HG03064 (cell line): ENCODE data around the gene CCDC83.
"Not testable (repeated sequence)": the region's sequence is repeated elsewhere in the genome, so short reads cannot be mapped to it uniquely, and the experiment has no call there.

Source experiments
- ATAC-seq: cut with Tn5 transposase; IDR thresholded peaks from one replicate; pipeline ENCODE4 v1.9.1; 2021; ENCODE audit warnings: low read depth; ENCODE audit not compliant: unreplicated experiment

The CCDC83 gene

DNA sequence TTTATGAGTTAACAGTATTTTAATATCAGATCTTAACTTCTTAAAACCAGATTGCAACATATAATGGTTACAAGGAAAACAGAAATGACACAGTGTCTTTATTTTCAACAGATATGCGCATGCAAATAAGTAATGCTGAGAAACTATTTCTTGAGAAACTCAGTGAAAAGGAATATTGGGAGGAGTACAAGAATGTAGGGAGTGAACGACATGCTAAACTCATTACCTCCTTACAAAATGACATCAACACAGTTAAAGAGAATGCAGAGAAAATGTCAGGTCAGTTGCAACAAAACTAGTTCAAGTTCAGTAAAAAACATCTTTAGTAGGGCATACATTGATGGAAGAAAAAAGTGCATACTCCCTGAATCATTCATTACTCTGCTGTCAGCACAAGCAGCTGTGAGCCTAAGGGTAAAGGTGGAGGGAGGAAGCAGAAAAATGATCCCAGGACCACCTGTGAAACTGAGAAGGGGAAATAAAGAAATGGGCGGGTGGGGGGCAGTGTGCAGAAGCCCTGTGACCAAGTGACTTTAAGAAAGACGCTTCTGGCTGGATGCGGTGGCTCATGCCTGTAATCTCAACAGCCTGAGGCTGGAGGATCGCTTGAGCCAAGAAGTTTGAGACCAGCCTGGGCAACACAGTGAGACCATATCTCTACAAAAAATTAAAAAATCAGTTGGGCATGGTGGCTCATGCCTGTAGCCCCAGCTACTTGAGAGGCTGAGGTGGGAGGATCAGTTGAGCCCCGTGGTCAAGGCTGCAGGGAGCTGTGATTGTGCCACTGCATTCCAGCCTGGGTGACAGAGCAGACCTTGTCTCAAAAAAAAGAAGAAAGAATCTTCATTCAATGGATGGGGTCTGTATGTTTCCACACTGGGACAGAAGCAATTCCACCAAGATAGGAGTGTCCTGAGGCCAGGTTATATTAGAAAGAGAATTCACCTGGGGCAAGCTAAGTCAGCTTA, 31.2 kb downstream of the CCDC83 start:
- ATAC-seq, result no peak

GRCh38 chr11:85889108-85889507, 33.9 kb downstream of the CCDC83 start:
- no peak for ATAC-seq

DNA sequence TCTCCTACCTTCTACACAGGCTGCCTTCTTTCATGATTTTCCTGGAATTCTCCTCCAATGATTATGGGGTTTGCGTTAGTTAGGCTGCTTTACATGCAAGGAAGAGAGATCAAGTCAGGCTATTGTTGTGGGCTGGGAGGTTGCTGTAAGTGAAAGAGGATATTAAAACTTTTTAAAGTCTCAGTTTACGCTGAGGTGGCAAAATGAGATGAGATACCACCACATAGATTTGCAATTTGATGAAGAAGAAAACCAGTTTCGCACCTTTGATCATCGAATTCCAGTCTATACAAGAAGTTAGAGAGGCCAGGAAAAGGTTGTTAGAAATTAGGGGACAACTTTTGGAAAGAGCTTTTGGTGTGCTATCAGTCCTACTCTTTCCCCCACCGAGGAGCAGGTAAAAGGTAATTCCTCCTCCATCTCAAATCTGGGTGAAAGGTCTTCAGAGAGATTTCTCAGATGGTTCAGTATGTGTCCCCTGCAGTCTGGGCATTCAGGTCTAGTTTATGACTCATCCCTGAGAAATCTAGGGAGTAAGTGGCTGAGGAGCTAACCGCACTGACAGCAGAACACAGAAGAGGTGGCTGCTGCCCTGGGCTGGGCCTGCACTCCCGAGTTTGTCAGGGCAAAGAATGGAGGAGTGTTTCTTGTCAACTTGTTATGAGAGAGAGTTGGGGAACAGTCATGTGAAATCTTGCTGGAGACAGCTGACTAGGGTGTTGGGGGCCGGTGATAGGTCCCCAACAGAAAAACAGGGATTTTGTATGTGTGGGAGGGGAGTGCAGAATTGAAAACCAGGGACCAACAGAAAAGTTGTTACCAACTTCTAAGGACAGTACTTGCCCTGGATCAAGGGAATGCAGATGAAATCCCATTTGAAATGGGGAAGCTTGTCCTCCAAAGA, 34.7 kb downstream of the CCDC83 start:
- ATAC-seq, result no peak

DNA sequence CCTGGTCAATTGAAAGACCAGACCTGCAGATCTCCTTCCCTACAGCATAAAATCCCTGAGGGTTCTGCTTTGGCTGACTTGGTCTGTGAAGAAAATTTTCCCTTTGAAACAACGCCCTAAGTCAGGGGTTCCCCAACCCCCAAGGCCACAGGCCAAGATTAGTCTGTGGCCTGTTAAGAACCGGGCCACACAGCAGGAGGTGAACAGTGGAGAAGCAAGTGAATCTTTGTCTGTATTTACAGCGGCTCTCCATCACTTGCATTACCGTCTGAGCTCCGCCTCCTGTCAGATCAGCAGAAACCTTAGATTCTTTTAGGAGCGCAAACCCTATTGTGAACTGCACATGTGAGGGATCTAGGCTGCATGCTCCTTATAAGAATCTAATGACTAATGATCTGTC, 38.2 kb downstream of the CCDC83 start:
- no peak for ATAC-seq

DNA sequence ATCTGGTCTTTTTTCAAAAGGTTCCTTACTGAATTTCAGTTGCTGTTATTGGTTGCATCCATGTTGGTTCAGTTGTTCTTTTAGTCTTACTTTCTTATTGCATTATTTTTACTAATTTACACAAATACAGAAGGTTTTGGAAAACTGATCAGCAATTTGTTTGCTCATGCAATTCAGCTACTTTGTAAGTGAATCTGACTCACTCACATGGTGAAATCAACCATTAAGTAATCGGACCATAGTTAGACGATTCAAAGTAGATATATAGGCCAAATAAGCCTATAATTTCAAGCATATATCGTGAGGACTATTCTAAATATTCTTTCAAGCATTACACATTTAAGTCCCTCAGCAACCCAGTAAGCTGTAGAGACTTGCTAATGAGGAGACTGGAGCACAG, 41.7 kb downstream of the CCDC83 start:
- ATAC-seq, result no peak

- no peak for ATAC-seq
Measured at GRCh38 chr11:85898456-85898855, 43.3 kb downstream of the CCDC83 start.

DNA sequence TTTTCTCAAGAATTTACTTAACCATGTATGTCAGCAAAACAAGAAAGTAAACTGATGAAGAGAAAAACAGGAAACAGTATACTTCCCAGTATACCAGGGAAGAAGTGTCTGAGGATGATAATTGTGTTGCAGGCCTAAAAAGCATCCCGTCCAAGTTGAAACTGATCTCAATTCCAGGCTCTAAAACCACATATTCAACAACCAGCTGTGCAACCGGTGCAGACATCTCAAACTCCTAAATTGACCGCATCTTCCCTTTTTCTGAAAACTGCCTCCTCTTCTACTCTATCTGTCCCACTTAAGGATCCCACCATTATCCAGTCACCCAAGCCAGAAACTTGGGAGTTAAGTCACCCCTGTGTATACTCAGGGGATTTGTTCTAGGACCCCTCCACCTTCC, 47.2 kb downstream of the CCDC83 start:
- ATAC-seq, result no peak

- no peak for ATAC-seq
Measured at GRCh38 chr11:85903406-85903805, 48.2 kb downstream of the CCDC83 start.

GRCh38 chr11:85903811-85904210, 48.6 kb downstream of the CCDC83 start:
- no peak for ATAC-seq

GRCh38 chr11:85912414-85912813, 57.2 kb downstream of the CCDC83 start:
- no peak for ATAC-seq

GRCh38 chr11:85913513-85913912, 58.3 kb downstream of the CCDC83 start:
- ATAC-seq, result no peak

- ATAC-seq, result no peak
Measured at GRCh38 chr11:85914425-85914824, 59.2 kb downstream of the CCDC83 start.

DNA sequence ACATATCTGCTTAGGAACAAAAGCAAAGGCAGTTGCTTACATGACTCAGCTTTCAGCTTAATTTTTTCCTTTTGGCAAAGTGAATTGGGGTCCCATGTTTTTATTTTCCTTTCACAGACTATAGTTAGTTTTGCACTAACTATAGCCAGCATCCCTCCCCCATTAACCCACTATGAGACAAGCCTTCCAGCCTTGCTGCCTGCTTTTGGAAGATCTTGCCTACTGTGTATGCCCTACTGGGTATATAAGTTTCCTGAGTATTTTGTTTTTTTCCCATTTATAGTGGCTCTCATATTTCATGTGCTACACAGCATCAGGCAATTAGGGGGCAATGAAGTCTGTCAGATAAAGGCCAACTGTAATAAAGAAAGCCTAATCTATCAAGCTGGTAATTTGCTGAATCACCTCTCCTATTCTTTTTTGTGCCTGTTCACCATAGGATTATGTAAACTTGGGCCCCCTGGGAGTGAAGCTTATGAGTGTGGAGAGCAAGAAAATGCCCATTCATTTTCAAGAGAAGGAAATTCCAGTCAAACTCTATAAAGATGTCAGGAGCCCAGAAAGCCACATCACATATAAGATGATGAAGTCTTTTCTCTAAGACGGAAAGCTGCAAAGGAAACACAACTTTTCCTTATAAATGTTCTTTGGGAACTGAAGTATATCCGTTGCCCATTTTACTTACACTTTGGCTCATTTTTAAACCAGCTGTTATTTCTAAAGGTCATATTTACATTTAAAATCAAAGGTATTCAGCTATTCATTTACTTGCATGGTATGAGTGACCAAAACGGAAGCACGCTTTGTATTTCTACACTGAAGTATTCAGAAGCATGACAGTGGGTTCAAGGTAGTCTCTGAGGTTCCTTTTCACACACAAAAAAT, 64.0 kb downstream of the CCDC83 start:
- ATAC-seq, result no peak

- peak; percentile 61 for ATAC-seq
Measured at GRCh38 chr11:85922367-85922766, 67.2 kb downstream of the CCDC83 start.

DNA sequence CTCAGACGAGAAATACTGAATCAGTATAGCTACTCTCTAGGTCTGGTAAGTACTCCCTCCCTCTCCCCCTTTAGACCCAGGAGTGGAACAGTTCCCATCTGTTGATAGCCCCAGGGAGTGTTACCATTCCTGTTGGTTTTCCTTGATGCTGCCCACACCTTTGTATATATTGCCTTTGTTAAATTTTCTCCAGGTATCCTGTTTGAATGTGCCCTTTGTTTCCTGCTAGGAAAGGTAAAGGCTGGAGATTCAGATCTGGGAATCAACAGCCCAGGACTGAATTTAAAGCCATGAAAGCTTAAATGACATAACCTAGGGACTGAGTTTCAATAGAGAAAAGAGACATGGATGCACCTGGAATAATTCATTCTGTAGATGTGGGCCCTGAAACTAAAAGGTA, 68.3 kb downstream of the CCDC83 start:
- ATAC-seq, result no peak

DNA sequence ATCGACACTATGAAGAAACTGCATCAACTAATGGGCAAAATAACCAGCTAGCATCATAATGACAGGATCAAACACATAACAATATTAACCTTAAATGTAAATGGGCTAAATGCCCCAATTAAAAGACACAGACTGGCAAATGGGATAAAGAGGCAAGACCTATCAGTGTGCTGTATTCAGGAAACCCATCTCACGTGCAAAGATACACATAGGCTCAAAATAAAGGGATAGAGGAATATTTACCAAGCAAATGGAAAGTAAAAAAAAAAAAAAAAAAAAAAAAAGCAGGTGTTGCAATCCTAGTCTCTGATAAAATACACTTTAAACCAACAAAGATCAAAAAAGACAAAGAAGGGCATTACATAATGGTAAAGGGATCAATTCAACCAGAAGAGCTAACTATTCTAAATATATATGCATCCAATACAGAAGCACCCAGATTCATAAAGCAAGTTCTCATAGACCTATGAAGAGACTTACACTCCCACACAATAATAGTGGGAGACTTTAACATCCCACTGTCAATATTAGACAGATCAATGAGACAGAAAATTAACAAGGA, 71.6 kb downstream of the CCDC83 start:
- not testable (repeated sequence) for ATAC-seq

DNA sequence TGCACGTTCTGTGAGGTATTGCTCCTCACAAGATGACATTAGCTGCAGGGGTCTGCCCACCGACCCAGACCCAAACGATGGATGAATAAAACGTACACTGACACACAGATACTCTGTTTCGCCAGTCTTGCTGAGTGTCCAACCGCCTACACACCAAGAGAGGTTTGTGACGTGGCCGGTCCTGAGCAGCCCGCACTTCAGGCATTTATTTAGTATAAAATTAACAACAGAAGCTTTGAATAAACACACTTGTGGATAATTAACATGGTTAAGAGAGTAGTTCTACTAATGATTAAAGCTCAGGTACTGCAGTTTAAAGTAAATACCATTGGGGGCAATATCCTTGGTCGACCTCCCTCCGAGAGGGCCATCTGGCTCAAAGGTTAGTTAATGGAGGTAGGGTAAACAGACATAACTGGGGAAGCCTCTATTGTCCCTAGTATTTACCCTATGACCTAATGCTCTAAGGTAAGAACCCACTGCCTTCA, 75.7 kb downstream of the CCDC83 start:
- ATAC-seq, result no peak

DNA sequence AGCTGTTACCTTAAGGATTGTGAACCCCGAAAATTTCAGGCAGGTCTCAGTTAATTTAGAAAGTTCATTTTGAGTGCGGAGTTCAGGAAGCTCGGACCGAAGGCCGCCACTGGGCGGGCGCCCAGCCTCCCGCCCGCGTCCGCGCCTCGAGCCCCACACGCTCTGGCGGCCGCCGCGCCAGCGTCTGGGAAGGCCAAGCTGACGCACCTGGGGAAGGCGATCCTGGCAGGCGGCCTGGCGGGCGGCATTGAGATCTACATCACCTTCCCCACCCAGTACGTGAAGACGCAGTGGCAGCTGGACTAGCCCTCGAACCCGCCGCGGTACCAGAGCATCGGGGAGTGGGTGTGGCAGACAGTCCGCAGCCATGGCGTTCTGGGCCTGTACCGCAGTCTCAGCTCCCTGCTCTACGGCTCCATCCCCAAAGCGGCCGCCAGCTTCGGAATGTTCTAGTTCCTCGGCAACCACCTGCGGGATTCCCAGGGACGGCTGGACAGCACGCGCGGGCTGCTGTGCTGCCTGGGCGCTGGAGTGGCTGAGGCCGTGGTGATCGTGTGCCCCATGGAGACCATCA, 79.5 kb downstream of the CCDC83 start:
- ATAC-seq, result no peak

GRCh38 chr11:85935751-85936150, 80.6 kb downstream of the CCDC83 start:
- ATAC-seq, result no peak

DNA sequence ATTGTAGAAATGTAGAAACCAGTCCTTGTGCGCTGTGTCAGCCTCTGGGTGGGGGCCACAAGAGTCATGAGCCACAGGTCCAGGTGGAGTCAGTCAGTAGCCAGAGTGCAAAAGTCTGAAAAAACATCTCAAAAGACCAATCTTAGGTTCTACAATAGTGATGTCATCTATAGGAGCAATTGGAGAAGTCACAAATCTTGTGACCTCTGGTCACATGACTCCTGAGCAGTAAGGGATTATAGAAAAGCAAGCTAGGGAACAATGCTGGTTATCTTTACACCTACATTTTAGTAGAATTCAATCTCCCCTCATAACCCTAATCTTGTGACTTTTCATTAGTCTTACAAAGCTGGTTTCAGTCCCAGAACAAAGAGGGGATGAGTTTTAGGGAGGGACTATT, 82.7 kb downstream of the CCDC83 start:
- no peak for ATAC-seq
